Pulmonary artery endothelial cell (primary cell): ENCODE data around the gene SPATA46. TPM values are rescaled to one million over a fixed set of nuclear protein-coding genes. Genes with fewer than 3 reads are reported as not detected.

Experiments used
- total RNA-seq: library from RNA; depleted of rRNA; stranded (reverse); fragments of >200 nt; gene quantifications from 2 replicates; pipeline ENCODE4 v1.2.3, GENCODE V29; 2014

SPATA46 gene
- total RNA-seq, 1 donor from 2014 or later, result not detected

Other genes with a start within 250 kb of the SPATA46 start
- gene C1orf226, start 4.9 kb upstream of the SPATA46 start, total RNA-seq, result 0.79 and 1.4 TPM in 2 replicates
- gene SH2D1B, start 35.3 kb upstream of the SPATA46 start, total RNA-seq, result not detected in 2 replicates
- gene UHMK1, start 121.0 kb upstream of the SPATA46 start, total RNA-seq, result 64.6 and 103 TPM in 2 replicates
- gene UAP1, start 184.9 kb upstream of the SPATA46 start, total RNA-seq, result 160 and 196 TPM in 2 replicates